Right ventricle myocardium superior (tissue), 1 donor: ENCODE measurements around the gene GFOD2. TPM values are rescaled to one million over a fixed set of nuclear protein-coding genes. Genes with fewer than 3 reads are reported as not detected.

Experiments used
- ATAC-seq: fragments of 200-7000 bp; cut with Tn5 transposase; one replicate; pipeline ENCODE4 v1.9.1; 2020; ENCODE audit warnings: mild to moderate bottlenecking; ENCODE audit not compliant: poor library complexity
- DNase-seq: peaks from one replicate; pipeline ENCODE4 v3.0.0-alpha.2; 2020
- intact Hi-C: fragments of 100-400 bp; cut with DNase I; formaldehyde crosslinking; loops from one replicate; pipeline ENCODE4 v1.11.2; 2022
- total RNA-seq: library from RNA; stranded (reverse); fragmentation: NEBNext Ultra II Directional; extraction: Animal tissue kit (Norgen Biotek cat#: 25700); gene quantifications from one replicate; pipeline ENCODE4 v1.2.1, GENCODE V29; 2021
- donor health status: DM: no; HTN: yes; CAD: no; lungs with severe emphysema.

Gene GFOD2
- total RNA-seq, 1 donor from 2014 or later = 7.8 TPM

GRCh38 chr16:67676939-67677338, 42.2 kb downstream of the GFOD2 start:
- ATAC-seq (no peak), DNase-seq (no peak)
- intact Hi-C loops = loop anchor here (10.0 kb wide), 1 partner anchor 128 kb away; the partner anchor contains the start of genes RANBP10 and TSNAXIP1

- no peak for DNase-seq
- intact Hi-C loops = loop anchor here (10.0 kb wide), 1 partner anchor 128 kb away; the partner anchor contains the start of genes RANBP10 and TSNAXIP1
- ATAC-seq = no peak
Measured at GRCh38 chr16:67676516-67676915, 42.6 kb downstream of the GFOD2 start.

GRCh38 chr16:67675999-67676398, 43.1 kb downstream of the GFOD2 start:
- intact Hi-C loops = loop anchor here (10.0 kb wide), 1 partner anchor 129 kb away; the partner anchor contains the start of genes RANBP10 and TSNAXIP1
- no peak for DNase-seq
- ATAC-seq = no peak

GRCh38 chr16:67675579-67675935, 43.6 kb downstream of the GFOD2 start:
- DNase-seq (no peak), ATAC-seq (no peak)
- intact Hi-C loops = loop anchor here (10.0 kb wide), 1 partner anchor 129 kb away; the partner anchor contains the start of genes RANBP10 and TSNAXIP1

- DNase-seq = no peak
- ATAC-seq = no peak
- intact Hi-C loops = loop anchor here (10.0 kb wide), 1 partner anchor 130 kb away; the partner anchor contains the start of genes RANBP10 and TSNAXIP1
Measured at GRCh38 chr16:67674851-67675578, 44.1 kb downstream of the GFOD2 start.

GRCh38 chr16:67673712-67674580, 45.2 kb downstream of the GFOD2 start:
- peak; percentile 63 for ATAC-seq
- intact Hi-C loops = loop anchor here (10.0 kb wide), 1 partner anchor 131 kb away; the partner anchor contains the start of genes RANBP10 and TSNAXIP1
- peak; percentile 80 for DNase-seq

GRCh38 chr16:67672739-67673662, 46.1 kb downstream of the GFOD2 start:
- DNase-seq = peak; percentile 76
- intact Hi-C loops = loop anchor here (10.0 kb wide), 1 partner anchor 132 kb away; the partner anchor contains the start of genes RANBP10 and TSNAXIP1
- ATAC-seq = peak; percentile 54

GRCh38 chr16:67672306-67672705, 46.8 kb downstream of the GFOD2 start:
- intact Hi-C loops = loop anchor here (10.0 kb wide), 1 partner anchor 132 kb away; the partner anchor contains the start of genes RANBP10 and TSNAXIP1
- DNase-seq (no peak), ATAC-seq (no peak)

GRCh38 chr16:67669499-67670101, 49.5 kb downstream of the GFOD2 start:
- no peak for ATAC-seq

GRCh38 chr16:67668495-67669157, 50.5 kb downstream of the GFOD2 start:
- intact Hi-C loops = loop anchor here (5.0 kb wide), 1 partner anchor 146 kb away; no protein-coding TSS in a partner anchor
- ATAC-seq (no peak), DNase-seq (no peak)

More at GRCh38 chr16:67669499-67670101, 49.5 kb downstream of the GFOD2 start:
- intact Hi-C loops = loop anchor here (5.0 to 10.0 kb wide), 2 partner anchors 135 to 147 kb away; partner anchors contain the start of genes RANBP10 and TSNAXIP1
- DNase-seq = no peak

GRCh38 chr16:67667817-67668494, 51.2 kb downstream of the GFOD2 start:
- peak; percentile 91 for DNase-seq
- ATAC-seq = peak; percentile 89
- intact Hi-C loops = loop anchor here (5.0 kb wide), 1 partner anchor 146 kb away; no protein-coding TSS in a partner anchor

- intact Hi-C loops = loop anchor here (5.0 kb wide), 1 partner anchor 145 kb away; no protein-coding TSS in a partner anchor
- DNase-seq = no peak
- no peak for ATAC-seq
Measured at GRCh38 chr16:67667453-67667816, 51.7 kb downstream of the GFOD2 start.

- intact Hi-C loops = loop anchor here (5.0 kb wide), 1 partner anchor 145 kb away; no protein-coding TSS in a partner anchor
- ATAC-seq (peak; percentile 86), DNase-seq (peak; percentile 92)
Measured at GRCh38 chr16:67666559-67667452, 52.3 kb downstream of the GFOD2 start, which contains the start of the genes C16orf86 and ENKD1. Gene C16orf86, plus strand, starts transcription at chr16:67666814. Its CDS starts 157 bp downstream, at chr16:67666971. Gene ENKD1, minus strand, starts transcription at chr16:67666750. Its CDS starts 308 bp downstream, at chr16:67666442.

- ATAC-seq = peak; percentile 6
- intact Hi-C loops = loop anchor here (5.0 kb wide), 1 partner anchor 144 kb away; no protein-coding TSS in a partner anchor
- DNase-seq = peak; percentile 63
Measured at GRCh38 chr16:67666032-67666551, 53.0 kb downstream of the GFOD2 start.

GRCh38 chr16:67665598-67665997, 53.5 kb downstream of the GFOD2 start:
- intact Hi-C loops = loop anchor here (5.0 kb wide), 1 partner anchor 143 kb away; no protein-coding TSS in a partner anchor
- no peak for DNase-seq
- no peak for ATAC-seq
